ENCODE data around the gene TSPAN9.

DNA sequence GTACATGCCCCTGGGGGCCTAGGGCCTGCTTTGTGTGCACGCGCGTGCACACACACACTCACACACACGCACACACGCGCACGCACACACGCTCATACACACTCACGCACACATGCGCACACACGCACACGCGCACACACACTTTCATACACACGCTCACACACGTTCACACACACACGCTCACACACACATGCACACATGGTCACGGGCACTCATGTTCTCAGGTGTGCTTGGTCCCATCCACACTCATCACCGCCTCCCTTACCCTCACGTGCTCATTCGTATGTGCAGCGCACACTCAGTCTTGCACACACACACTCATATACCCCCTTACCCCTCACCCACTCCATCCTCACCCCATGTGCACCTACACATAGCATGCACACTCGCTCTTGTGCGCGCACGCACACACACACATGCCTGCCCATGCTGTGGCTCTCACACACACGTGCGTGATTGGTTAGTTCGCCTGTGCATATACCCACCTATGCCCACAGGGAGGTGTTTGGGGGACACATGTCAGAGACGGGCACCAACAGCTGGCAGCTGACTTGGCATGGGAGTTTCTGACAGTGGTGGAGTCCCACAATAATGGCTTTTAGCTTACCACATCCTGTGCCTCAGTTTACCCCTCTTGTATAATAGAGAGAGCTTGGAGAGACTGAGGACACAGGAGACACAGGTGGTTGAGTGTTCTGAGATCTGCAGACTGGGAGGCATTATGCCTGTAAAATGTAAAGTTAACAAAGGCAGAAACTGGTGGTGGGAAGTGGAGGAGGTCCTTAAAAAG lies 28.7 kb downstream of the TSPAN9 start:
- TF ChIP-seq, protein P1, sequence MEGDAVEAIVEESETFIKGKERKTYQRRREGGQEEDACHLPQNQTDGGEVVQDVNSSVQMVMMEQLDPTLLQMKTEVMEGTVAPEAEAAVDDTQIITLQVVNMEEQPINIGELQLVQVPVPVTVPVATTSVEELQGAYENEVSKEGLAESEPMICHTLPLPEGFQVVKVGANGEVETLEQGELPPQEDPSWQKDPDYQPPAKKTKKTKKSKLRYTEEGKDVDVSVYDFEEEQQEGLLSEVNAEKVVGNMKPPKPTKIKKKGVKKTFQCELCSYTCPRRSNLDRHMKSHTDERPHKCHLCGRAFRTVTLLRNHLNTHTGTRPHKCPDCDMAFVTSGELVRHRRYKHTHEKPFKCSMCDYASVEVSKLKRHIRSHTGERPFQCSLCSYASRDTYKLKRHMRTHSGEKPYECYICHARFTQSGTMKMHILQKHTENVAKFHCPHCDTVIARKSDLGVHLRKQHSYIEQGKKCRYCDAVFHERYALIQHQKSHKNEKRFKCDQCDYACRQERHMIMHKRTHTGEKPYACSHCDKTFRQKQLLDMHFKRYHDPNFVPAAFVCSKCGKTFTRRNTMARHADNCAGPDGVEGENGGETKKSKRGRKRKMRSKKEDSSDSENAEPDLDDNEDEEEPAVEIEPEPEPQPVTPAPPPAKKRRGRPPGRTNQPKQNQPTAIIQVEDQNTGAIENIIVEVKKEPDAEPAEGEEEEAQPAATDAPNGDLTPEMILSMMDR (IDR thresholded peaks at IDR 0.05; ENCODE audit: low read depth, low read length, poor library complexity, severe bottlenecking): no peak
- no peak for TF ChIP-seq EZH2phosphoT487 (IDR thresholded peaks at IDR 0.05; ENCODE audit: borderline replicate concordance, low read length)

Data from DOHH2 (cell line).